ENCODE results near the gene MXRA8. TPM values are rescaled to one million over a fixed set of nuclear protein-coding genes. Genes with fewer than 3 reads are reported as not detected.
A peak's percentile ranks its signal among the peaks of the same experiment; 100 is the strongest.

The MXRA8 gene
- total RNA-seq, 1 donor from 2014 or later = 440 TPM

- no peaks in the 10 kb centered on the region for H3K9me3 Mint-ChIP-seq (ENCODE audit: unreplicated experiment)
- TF ChIP-seq CTCF (IDR thresholded peaks at IDR 0.05) = no peak
- no peaks in the 10 kb centered on the region for H3K27me3 Mint-ChIP-seq (ENCODE audit: unreplicated experiment)
- DNase-seq (ENCODE audit: extremely low spot score, unreplicated experiment) = no peak
- H3K4me1 Mint-ChIP-seq (ENCODE audit: unreplicated experiment) = peaks cover 29% of the 10 kb centered on the region
- H3K36me3 Mint-ChIP-seq (ENCODE audit: unreplicated experiment) = peaks cover 30% of the 10 kb centered on the region
- H3K27ac Mint-ChIP-seq (ENCODE audit: unreplicated experiment) = peak overlapping the region; percentile 84
- peak overlapping the region; percentile 85 for H3K4me3 Mint-ChIP-seq (ENCODE audit: unreplicated experiment)
Measured at GRCh38 chr1:1399872-1400575, 41.7 kb upstream of the MXRA8 start.

GRCh38 chr1:1399187-1399871 lies 41.0 kb upstream of the MXRA8 start, which contains the start of gene CCNL2:
Gene CCNL2 (minus strand): TSS chr1:1399335. CDS start chr1:1399306, 29 bp downstream.
- peak; percentile 58 for TF ChIP-seq CTCF (IDR thresholded peaks at IDR 0.05)
- Mint-ChIP-seq H3K4me1 (ENCODE audit: unreplicated experiment) (peaks cover 29% of the 10 kb centered on the region), H3K27me3 (ENCODE audit: unreplicated experiment) (no peaks in the 10 kb centered on the region), H3K4me3 (ENCODE audit: unreplicated experiment) (peak within 1 kb of the TSS; percentile 85), H3K27ac (ENCODE audit: unreplicated experiment) (peak within 1 kb of the TSS; percentile 84), H3K36me3 (ENCODE audit: unreplicated experiment) (peaks cover 31% of the 10 kb centered on the region), H3K9me3 (ENCODE audit: unreplicated experiment) (no peaks in the 10 kb centered on the region)
- DNase-seq (ENCODE audit: extremely low spot score, unreplicated experiment) = peak; percentile 100

- DNase-seq (ENCODE audit: extremely low spot score, unreplicated experiment) = no peak
Measured at GRCh38 chr1:1398677-1399186, 40.4 kb upstream of the MXRA8 start.

GRCh38 chr1:1397839-1398523 lies 39.6 kb upstream of the MXRA8 start:
- Mint-ChIP-seq H3K27ac (ENCODE audit: unreplicated experiment) (peak overlapping the region; percentile 83), H3K36me3 (ENCODE audit: unreplicated experiment) (peaks cover 28% of the 10 kb centered on the region), H3K9me3 (ENCODE audit: unreplicated experiment) (no peaks in the 10 kb centered on the region), H3K4me1 (ENCODE audit: unreplicated experiment) (peaks cover 29% of the 10 kb centered on the region), H3K4me3 (ENCODE audit: unreplicated experiment) (peak overlapping the region; percentile 85), H3K27me3 (ENCODE audit: unreplicated experiment) (no peaks in the 10 kb centered on the region)
- TF ChIP-seq CTCF (IDR thresholded peaks at IDR 0.05) = no peak
- no peak for DNase-seq (ENCODE audit: extremely low spot score, unreplicated experiment)

More at GRCh38 chr1:1398677-1399186, 40.4 kb upstream of the MXRA8 start:
- Mint-ChIP-seq H3K4me3 (ENCODE audit: unreplicated experiment) (peak overlapping the region; percentile 85), H3K27ac (ENCODE audit: unreplicated experiment) (peak overlapping the region; percentile 83), H3K27me3 (ENCODE audit: unreplicated experiment) (no peaks in the 10 kb centered on the region), H3K36me3 (ENCODE audit: unreplicated experiment) (peaks cover 33% of the 10 kb centered on the region), H3K4me1 (ENCODE audit: unreplicated experiment) (peaks cover 29% of the 10 kb centered on the region), H3K9me3 (ENCODE audit: unreplicated experiment) (no peaks in the 10 kb centered on the region)
- no peak for TF ChIP-seq CTCF (IDR thresholded peaks at IDR 0.05)
